SHP77 treated with DMSO at 0.1 percent for 48 hours (cell line): ENCODE measurements around the gene TMEM214.
A peak's percentile ranks its signal among the peaks of the same experiment; 100 is the strongest.
"Not testable (repeated sequence)": the region's sequence is repeated elsewhere in the genome, so short reads cannot be mapped to it uniquely, and the experiment has no call there.

Experiments
- DNase-seq: peaks from one replicate; lab custom pipeline; 2025; lab: John Stamatoyannopoulos, UW

The TMEM214 gene

GRCh38 chr2:27070653-27071276 is 38.0 kb downstream of the TMEM214 start:
- DNase-seq = no peak

- peak; percentile 48 for DNase-seq
These were observed 38.7 kb downstream of the TMEM214 start, which contains the start of gene OST4 for GRCh38 chr2:27071277-27071989. TSS of gene OST4 (minus strand) at chr2:27071654.

GRCh38 chr2:27071990-27072830 is 39.4 kb downstream of the TMEM214 start:
- no peak for DNase-seq

- DNase-seq = no peak
These were observed 40.2 kb downstream of the TMEM214 start for GRCh38 chr2:27072920-27073319.

GRCh38 chr2:27073782-27074181 is 41.0 kb downstream of the TMEM214 start:
- DNase-seq = no peak

GRCh38 chr2:27074738-27075565 is 42.2 kb downstream of the TMEM214 start:
- DNase-seq = peak; percentile 45

- not testable (repeated sequence) for DNase-seq
These were observed 42.8 kb downstream of the TMEM214 start for GRCh38 chr2:27075566-27075871.

GRCh38 chr2:27076323-27076722 is 43.6 kb downstream of the TMEM214 start:
- DNase-seq = no peak

- DNase-seq = no peak
These were observed 44.5 kb downstream of the TMEM214 start for GRCh38 chr2:27077231-27077630.

- no peak for DNase-seq
These were observed 45.8 kb downstream of the TMEM214 start, which contains the start of gene EMILIN1 for GRCh38 chr2:27078267-27079194. TSS of gene EMILIN1 (plus strand) at chr2:27078615. CDS start at chr2:27079066, 451 bp downstream.

- DNase-seq = no peak
These were observed 46.7 kb downstream of the TMEM214 start for GRCh38 chr2:27079233-27080139.

GRCh38 chr2:27080140-27080469 is 47.3 kb downstream of the TMEM214 start:
- no peak for DNase-seq

- no peak for DNase-seq
These were observed 47.8 kb downstream of the TMEM214 start for GRCh38 chr2:27080603-27080936.

- no peak for DNase-seq
These were observed 49.4 kb downstream of the TMEM214 start for GRCh38 chr2:27081984-27082772.

- no peak for DNase-seq
These were observed 50.1 kb downstream of the TMEM214 start for GRCh38 chr2:27082773-27083409.

GRCh38 chr2:27083410-27084296 is 50.9 kb downstream of the TMEM214 start:
- DNase-seq = no peak

- no peak for DNase-seq
These were observed 51.7 kb downstream of the TMEM214 start for GRCh38 chr2:27084297-27085061.
